PC-9 (cell line): ENCODE results near the gene CAPN15. TPM values are rescaled to one million over a fixed set of nuclear protein-coding genes. Genes with fewer than 3 reads are reported as not detected.

Experiments used
- BruUV-seq: library from RNA; stranded (reverse); fragments of 400-500 nt; replicated peaks from 2 replicates; lab custom pipeline; 2021; lab: Mats Ljungman, UMichigan
- CTCF ChIA-PET: fragments of 300-600 bp; sonication (Branson Sonifier 250); formaldehyde crosslinking; loops from one replicate; lab custom pipeline; 2022; ENCODE audit warnings: antibody characterized with exemption; lab: Charles Lee
- POLR2A ChIA-PET: fragments of 300-600 bp; sonication (Branson Sonifier 250); formaldehyde crosslinking; loops from one replicate; lab custom pipeline; 2022; ENCODE audit warnings: antibody characterized with exemption; ENCODE audit not compliant: unreplicated experiment; lab: Charles Lee
- DNase-seq, 2 experiments: peaks; one replicate each; pipeline versions ENCODE4 v3.0.0 to v3.0.0-alpha.2; 2015 to 2022; ENCODE audit warnings: mixed read lengths in 1 of 2
- H2AFZ ChIP-seq: fragments of 200-600 bp; sonication (generic); 2 replicates; pipeline ENCODE4 v1.8.1; 2017; ENCODE audit warnings: antibody characterized with exemption
- H3F3A ChIP-seq: fragments of 200-600 bp; sonication (generic); 2 replicates; pipeline ENCODE4 v1.8.1; 2017; ENCODE audit warnings: antibody characterized with exemption, mild to moderate bottlenecking, low read depth; ENCODE audit not compliant: insufficient read depth
- H3K27ac ChIP-seq: fragments of 200-600 bp; sonication (generic); 2 replicates; pipeline ENCODE4 v1.6.1; 2016; ENCODE audit warnings: mixed run types
- H3K27me3 ChIP-seq: fragments of 200-600 bp; sonication (generic); 2 replicates; pipeline ENCODE4 v1.6.1; 2016; ENCODE audit warnings: low read depth, mixed run types; ENCODE audit not compliant: insufficient read depth
- H3K36me3 ChIP-seq: fragments of 200-600 bp; sonication (generic); 2 replicates; pipeline ENCODE4 v1.6.1; 2016; ENCODE audit warnings: low read depth, mixed run types
- H3K4me1 ChIP-seq: fragments of 200-600 bp; sonication (generic); replicated peaks from 2 replicates; pipeline ENCODE4 v1.6.1; 2016; ENCODE audit warnings: mixed run types; ENCODE audit not compliant: insufficient read depth
- H3K4me2 ChIP-seq: fragments of 200-600 bp; sonication (generic); 2 replicates; pipeline ENCODE4 v1.6.1; 2017; ENCODE audit warnings: mixed run types
- H3K4me3 ChIP-seq: fragments of 200-600 bp; sonication (generic); 2 replicates; pipeline ENCODE4 v1.6.1; 2016; ENCODE audit warnings: mixed run types
- H3K79me2 ChIP-seq: fragments of 200-600 bp; sonication (generic); 2 replicates; pipeline ENCODE4 v1.6.1; 2017; ENCODE audit warnings: low read depth, mixed run types
- H3K9me2 ChIP-seq: fragments of 200-600 bp; sonication (generic); 2 replicates; pipeline ENCODE4 v1.8.1; 2017; ENCODE audit warnings: mild to moderate bottlenecking; ENCODE audit not compliant: insufficient read depth
- H3K9me3 ChIP-seq: fragments of 200-600 bp; sonication (generic); 2 replicates; pipeline ENCODE4 v1.8.1; 2016; ENCODE audit warnings: low read depth; ENCODE audit not compliant: insufficient read depth
- H4K20me1 ChIP-seq: fragments of 200-600 bp; sonication (generic); 2 replicates; pipeline ENCODE4 v1.8.1; 2017; ENCODE audit not compliant: insufficient read depth
- CTCF ChIP-seq: fragments of 200-600 bp; sonication (generic); conservative IDR thresholded peaks from 2 replicates; pipeline ENCODE4 v1.6.1; 2017; ENCODE audit warnings: mixed run types, antibody characterized with exemption, mild to moderate bottlenecking, moderate library complexity
- EZH2 ChIP-seq: fragments of 200-600 bp; sonication (generic); IDR thresholded peaks from 2 replicates; pipeline ENCODE4 v1.8.0; 2017; ENCODE audit warnings: antibody characterized with exemption, low read depth
- intact Hi-C: fragments of 100-400 bp; cut with micrococcal nuclease; formaldehyde crosslinking; loops from one replicate; pipeline ENCODE4 v1.10.0; 2022; ENCODE audit not compliant: unreplicated experiment
- total RNA-seq: library from RNA; stranded (reverse); gene quantifications from 2 replicates; pipeline ENCODE4 v1.2.3, GENCODE V29; 2021

Gene CAPN15
- total RNA-seq, 1 experiment from 2014 or later, result 66.8 TPM

- Histone ChIP-seq H3K4me2 (no peak overlapping the region), H2AFZ (no peak overlapping the region)
Observed at GRCh38 chr16:515939-516226, 11.6 kb upstream of the CAPN15 start.

DNA sequence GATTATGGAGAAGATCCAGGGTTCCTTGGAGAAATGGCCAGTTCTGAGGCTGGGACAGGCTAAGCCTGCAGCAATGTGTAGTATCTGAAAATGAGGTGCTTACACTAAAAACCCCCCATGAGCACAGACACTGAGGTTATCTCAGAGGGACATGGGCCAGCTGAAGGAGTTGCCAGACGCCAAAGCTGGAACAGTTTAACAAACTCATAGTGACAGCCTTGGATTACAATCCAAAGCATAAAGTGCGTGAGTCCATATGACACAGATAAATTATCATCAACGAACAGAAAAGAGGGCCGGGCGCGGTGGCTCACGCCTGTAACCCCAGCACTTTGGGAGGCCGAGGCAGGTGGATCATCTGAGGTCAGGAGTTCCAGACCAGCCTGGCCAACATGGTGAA lies 11.2 kb upstream of the CAPN15 start:
- Histone ChIP-seq H3K4me3 (no peak overlapping the region), H3K9me3 (no peaks in the 10 kb centered on the region), H3K27ac (no peak overlapping the region), H3K4me2 (no peak overlapping the region), H2AFZ (no peak overlapping the region), H3F3A (no peaks in the 10 kb centered on the region), H3K79me2 (no peaks in the 10 kb centered on the region), H4K20me1 (no peaks in the 10 kb centered on the region), H3K4me1 (no peaks in the 10 kb centered on the region), H3K9me2 (no peaks in the 10 kb centered on the region), H3K36me3 (no peaks in the 10 kb centered on the region), H3K27me3 (no peaks in the 10 kb centered on the region)
- ChIA-PET CTCF (no interaction called here), POLR2A (interaction anchor here (0.7 kb wide), 1 partner anchor 237 kb away, joined by 3 read pairs; no protein-coding TSS in a partner anchor)
- no peak for DNase-seq
- BruUV-seq, result no TSS peak
- intact Hi-C loops, result no loop called here
- TF ChIP-seq CTCF (no peak), EZH2 (no peak)

More at GRCh38 chr16:515939-516226, 11.6 kb upstream of the CAPN15 start:
- POLR2A ChIA-PET, result no interaction called here
- intact Hi-C loops, result no loop called here
- CTCF ChIA-PET, result no interaction called here
- no peak overlapping the region for H3K4me3 ChIP-seq
- H4K20me1 ChIP-seq, result no peaks in the 10 kb centered on the region
- no TSS peak for BruUV-seq
- H3K9me2 ChIP-seq, result no peaks in the 10 kb centered on the region
- H3K36me3 ChIP-seq, result no peaks in the 10 kb centered on the region
- DNase-seq, result no peak
- H3K27me3 ChIP-seq, result no peaks in the 10 kb centered on the region
- no peaks in the 10 kb centered on the region for H3K9me3 ChIP-seq
- no peaks in the 10 kb centered on the region for H3K79me2 ChIP-seq
- TF ChIP-seq EZH2, result no peak
- no peak overlapping the region for H3K27ac ChIP-seq
- no peaks in the 10 kb centered on the region for H3K4me1 ChIP-seq
- no peaks in the 10 kb centered on the region for H3F3A ChIP-seq

GRCh38 chr16:518858-519257 lies 8.7 kb upstream of the CAPN15 start:
- Histone ChIP-seq H3K27ac (no peak overlapping the region), H3K9me3 (no peaks in the 10 kb centered on the region), H3K79me2 (0 out of 2 replicates have a peak, but pooled peaks cover under 1% of the 10 kb centered on the region), H3F3A (peaks cover under 1% of the 10 kb centered on the region; the same call in 1 of the 2 replicates), H3K4me2 (no peak overlapping the region), H3K4me3 (no peak overlapping the region), H2AFZ (no peak overlapping the region), H3K9me2 (no peaks in the 10 kb centered on the region), H3K36me3 (no peaks in the 10 kb centered on the region), H3K27me3 (no peaks in the 10 kb centered on the region), H3K4me1 (no peaks in the 10 kb centered on the region), H4K20me1 (peaks cover 9% of the 10 kb centered on the region)
- DNase-seq, result no peak
- ChIA-PET CTCF (no interaction called here), POLR2A (interaction anchor here (0.6 kb wide), 1 partner anchor 103 kb away, joined by 11 read pairs; no protein-coding TSS in a partner anchor)
- intact Hi-C loops, result no loop called here
- BruUV-seq, result no TSS peak
- TF ChIP-seq CTCF, result no peak

DNA sequence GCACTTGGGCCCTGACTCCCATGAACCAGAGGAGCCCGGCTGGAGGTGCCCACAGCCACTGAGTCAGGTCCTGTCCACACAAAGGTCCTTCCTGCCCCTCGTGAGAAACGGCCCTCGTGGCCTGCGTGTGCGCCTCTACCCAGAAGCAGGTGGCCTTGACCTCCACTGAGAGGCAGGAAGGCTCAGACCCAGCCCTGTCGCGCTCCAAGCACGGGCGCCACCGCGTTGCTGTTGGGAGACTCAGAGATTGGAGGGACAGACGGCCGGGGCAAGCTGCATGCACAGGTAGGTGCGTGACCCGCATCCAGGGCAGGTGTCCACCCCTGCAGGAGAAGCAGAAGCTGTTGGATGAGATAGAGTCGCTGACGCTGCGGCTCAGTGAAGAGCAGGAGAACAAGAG lies 8.1 kb upstream of the CAPN15 start:
- Histone ChIP-seq H2AFZ (no peak overlapping the region), H3K79me2 (peaks cover 6% of the 10 kb centered on the region; the same call in 1 of the 2 replicates), H3K27me3 (no peaks in the 10 kb centered on the region), H3F3A (peaks cover 6% of the 10 kb centered on the region; the same call in 1 of the 2 replicates), H4K20me1 (peaks cover 14% of the 10 kb centered on the region), H3K27ac (no peak overlapping the region), H3K4me2 (no peak overlapping the region), H3K4me1 (peaks cover 3% of the 10 kb centered on the region), H3K4me3 (no peak overlapping the region), H3K9me2 (no peaks in the 10 kb centered on the region), H3K36me3 (no peaks in the 10 kb centered on the region), H3K9me3 (no peaks in the 10 kb centered on the region)
- intact Hi-C loops, result no loop called here
- POLR2A ChIA-PET, result interaction anchor here (0.6 kb wide), 1 partner anchor 166 kb away, joined by 4 read pairs; no protein-coding TSS in a partner anchor
- BruUV-seq, result no TSS peak
- TF ChIP-seq EZH2, result no peak
- no peak for DNase-seq
- CTCF ChIA-PET, result no interaction called here
